NCI-H1417 treated with DMSO at 0.1 percent for 48 hours (cell line): ENCODE results near the gene ZNF296.

ENCODE experiments used
- DNase-seq: peaks from one replicate; lab custom pipeline; 2025; lab: John Stamatoyannopoulos, UW

Gene ZNF296

GRCh38 chr19:45103156-45103507 lies 26.9 kb upstream of the ZNF296 start:
- no peak for DNase-seq

GRCh38 chr19:45102481-45102880 lies 26.2 kb upstream of the ZNF296 start:
- no peak for DNase-seq

DNA sequence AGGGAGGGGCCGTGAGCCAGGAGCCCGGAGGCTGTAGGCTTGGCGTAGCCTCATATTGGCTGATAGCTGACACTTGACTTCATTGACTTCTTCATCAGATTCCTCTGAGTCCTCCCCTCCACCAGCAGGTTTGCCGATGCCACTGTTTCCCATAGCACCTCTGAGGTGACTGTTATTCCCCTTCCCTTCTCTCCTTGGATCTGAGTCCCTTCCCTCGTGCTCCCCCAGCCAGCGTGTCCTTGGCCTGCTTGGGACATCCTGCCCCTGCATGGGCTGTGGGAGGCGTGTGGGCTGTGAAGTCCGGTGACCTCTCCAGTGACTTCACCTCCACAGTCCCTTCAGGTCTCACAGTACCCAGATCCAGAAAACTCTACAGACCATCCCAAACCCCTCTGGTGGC lies 25.5 kb upstream of the ZNF296 start:
- no peak for DNase-seq

GRCh38 chr19:45100846-45101252 lies 24.6 kb upstream of the ZNF296 start:
- DNase-seq, result no peak

DNA sequence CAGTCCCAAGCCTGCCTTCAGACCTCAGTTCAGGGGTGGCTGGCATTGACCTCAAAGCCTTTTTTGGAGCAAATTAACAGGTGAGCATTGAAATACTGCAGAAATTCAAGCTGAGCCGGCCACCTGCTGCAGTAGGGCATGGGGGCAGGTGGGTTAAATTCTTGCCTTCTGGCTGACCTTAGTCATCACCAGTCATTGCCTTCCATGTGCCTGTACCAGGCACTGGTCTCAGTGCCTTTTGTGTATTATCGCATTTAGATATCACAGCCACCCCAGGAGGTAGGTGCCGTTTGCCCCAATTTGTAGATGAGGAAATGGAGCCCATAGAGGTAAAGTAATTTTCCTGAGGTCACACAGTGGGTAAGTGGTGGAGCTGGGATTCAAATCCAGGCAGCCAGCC lies 23.9 kb upstream of the ZNF296 start:
- DNase-seq, result no peak

DNA sequence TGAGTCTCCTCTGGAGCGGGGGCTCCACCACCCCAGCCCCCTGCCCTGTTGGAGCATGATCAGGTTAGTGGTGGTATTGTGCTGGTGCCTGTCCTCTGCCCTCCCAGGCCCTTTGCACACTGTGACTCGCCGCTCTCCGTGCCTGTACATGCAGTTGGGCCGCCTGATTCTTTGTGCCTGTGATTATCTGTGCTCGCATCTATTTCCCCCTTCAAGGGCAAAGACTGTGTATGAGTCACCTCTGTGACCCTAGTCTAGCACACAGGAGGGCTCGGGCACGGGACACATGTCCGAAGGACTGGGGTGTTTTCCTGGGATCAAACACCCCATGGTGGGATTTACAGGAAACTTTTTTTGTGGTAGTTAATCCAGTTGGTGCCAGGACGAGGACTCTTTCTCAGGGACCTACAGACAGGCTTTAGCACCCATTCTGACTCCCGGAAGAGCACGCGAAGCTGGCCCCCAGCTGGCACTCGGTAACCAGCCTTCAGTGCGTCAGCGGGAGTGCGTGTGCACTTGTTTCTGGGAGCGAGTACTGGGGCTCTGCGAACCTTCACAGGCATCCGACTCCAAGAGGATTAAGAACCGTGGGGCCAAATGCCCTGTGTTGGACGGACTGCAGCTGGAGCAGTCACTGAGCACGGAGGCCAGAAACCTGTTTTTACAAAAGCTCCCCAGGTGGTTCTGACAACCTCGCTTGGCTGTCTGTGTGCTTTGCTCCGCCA lies 23.4 kb upstream of the ZNF296 start:
- no peak for DNase-seq

- DNase-seq, result no peak
Observed at GRCh38 chr19:45098521-45099466, 22.5 kb upstream of the ZNF296 start.

GRCh38 chr19:45097776-45098520 lies 21.7 kb upstream of the ZNF296 start:
- DNase-seq, result no peak

DNA sequence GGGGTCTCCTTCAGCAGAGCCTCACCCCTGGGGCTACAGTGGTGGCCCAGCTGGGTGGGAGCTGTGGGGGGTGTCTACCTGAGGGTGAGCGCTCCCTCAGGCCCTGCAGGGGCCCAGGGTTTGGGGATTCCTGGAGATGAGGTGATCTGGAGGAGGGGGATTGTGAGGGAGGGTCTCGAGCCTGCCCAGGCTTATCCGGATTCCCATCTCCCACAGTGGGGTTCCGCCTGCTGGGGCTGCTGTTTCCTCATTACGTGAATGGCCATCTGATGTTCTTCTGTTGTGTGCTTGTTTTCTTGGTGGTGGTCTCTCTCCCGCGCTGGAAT lies 21.1 kb upstream of the ZNF296 start:
- no peak for DNase-seq

- DNase-seq, result no peak
Observed at GRCh38 chr19:45096700-45097099, 20.4 kb upstream of the ZNF296 start.

DNA sequence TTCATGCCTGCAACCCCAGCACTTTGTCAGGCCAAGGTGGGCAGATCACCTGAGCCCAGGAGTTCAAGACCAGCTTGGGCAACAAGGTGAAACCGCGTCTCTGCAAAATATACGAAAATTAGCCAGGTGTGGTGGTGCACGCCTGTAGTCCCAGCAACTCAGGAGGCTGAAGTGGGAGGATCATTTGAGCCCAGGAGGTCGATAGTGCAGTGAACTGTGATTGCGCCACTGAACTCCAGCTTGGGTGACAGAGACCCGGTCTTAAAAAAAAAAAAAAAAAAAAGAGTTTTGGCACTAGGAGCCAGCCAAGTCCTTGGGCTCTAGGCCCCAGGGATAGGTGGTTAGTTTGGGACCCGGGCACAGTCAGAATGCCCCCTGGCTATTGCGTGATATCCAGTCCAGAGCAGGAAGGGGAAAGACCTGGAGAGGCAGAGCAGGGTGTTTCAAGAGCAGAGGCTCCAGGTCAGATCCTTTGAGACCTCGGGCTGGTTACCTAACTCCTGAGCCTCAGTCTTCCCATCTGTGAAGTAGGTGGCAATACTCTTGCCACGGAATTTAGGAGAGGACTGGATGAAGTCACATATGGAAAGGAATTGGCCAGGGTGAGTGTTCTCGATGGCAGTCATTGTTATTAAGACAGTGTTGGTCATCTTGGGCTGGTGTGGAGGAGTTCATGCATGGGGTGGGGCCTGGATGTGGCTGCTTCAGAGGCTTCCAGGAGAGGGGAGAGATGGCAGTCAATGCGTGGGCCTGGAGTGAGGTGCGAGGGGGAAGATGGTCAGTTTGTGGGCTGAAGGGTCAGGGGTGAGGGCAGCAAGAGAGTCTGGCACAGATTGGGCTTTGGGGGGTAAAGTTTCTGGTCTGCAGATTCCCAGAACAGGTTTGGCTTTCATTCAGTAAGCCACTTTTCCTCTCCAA lies 19.5 kb upstream of the ZNF296 start:
- no peak for DNase-seq

GRCh38 chr19:45094707-45095106 lies 18.4 kb upstream of the ZNF296 start:
- DNase-seq, result no peak

DNA sequence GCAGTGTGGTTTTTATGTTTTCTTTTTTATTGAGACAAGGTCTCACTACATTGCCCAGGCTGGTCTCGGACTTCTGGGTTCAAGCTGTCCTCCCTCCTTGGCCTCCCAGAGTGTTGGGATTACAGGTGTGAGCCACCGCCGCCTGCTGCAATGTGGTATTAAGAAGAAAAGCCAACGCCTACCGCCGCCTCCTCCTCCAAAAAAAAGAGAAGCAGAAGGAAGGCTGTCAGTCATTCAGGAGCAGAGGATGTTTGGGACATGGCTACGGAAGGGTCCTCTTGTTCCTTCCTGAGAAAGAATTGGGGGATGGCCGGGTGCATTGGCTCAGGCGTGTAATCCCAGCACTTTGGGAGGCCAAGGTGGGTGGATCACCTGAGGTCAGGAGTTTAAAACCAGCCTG lies 17.9 kb upstream of the ZNF296 start:
- no peak for DNase-seq

GRCh38 chr19:45092747-45093678 lies 16.7 kb upstream of the ZNF296 start, which contains the start of gene PPP1R37:
Gene PPP1R37, plus strand, starts transcription at chr19:45093179. Its CDS starts 147 bp downstream, at chr19:45093326.
- DNase-seq, result peak; percentile 70

DNA sequence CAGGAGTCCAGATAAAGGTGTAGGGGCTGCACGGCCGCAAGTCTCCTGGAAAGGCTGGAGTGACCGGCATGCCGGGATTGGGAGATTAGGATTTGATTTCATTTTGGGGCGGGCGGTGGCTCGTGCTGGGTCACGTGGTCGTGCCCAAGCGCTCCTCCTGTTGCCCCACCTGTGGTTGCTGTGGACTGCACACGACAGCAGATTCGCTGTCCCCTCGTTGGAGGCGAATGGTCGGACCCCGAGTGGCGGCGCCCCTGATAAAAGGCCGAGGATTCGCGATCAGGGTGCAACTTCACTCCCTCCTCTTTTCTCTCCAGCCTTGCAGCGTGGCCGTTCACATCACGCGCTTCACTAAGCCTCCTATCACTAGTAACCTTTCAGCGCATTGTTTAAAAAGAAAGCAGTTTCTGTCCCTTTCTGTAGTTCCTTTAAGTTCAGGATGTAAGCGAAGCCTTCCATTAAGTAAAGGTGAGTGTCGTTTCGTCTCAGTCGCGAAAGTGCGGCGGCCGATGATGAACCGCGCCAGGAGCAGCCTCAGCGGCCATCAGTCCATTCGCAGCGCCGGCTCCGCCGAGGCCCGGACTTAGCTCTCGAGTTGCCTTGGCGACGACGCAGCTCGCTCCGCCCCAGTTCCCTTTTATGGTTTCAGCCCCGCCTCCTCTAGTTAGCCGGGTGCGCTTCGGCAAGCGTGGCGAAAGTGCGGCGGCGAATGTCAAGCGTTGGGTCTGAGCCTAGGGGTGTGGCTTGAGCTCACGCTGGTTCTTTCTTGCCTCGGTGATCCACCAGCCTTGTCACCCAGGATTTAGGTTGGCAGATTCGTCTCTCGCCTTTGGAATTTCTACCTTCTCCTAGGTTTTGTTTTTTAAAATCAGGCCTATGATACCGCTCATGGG lies 15.0 kb upstream of the ZNF296 start:
- peak; percentile 94 for DNase-seq

DNA sequence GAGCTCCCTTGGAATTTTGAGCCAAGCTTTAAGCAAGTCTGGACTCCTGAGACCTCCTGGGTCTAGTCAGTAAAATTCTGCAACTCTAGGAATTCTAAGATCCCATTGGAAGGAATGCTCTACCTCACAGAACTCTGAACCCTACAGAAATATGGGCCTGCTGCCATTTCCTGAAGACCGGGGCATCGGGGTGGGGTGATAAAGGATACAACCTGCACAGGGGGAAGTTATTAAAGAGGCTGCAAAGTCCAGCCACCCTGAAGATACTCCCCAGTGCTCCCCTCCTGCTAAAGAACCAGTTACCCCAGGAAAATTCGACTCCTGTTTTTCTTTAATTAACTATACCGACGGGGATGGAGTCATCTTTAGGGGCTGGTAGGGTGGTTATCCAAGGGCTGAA lies 14.3 kb upstream of the ZNF296 start:
- no peak for DNase-seq

GRCh38 chr19:45090034-45090433 lies 13.8 kb upstream of the ZNF296 start:
- DNase-seq, result no peak

DNA sequence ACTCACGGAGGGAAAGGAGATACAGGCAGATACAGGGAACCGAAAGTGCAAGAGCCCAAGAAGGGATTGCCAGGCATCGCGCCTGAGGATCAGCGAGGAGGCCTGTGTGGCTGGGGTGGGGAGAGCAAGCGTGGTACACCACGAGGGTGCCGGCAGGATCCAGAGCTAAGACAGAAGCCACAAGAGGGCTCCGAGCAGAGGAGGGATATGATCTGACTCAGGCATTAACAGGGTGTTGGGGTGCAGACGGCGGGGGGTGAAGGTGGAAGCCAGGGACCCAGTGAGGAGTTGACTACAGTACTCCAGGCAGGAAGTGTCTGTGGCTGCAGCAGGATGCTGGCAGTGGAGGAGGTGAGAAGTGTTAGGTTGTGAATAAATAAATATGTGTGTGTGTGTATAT lies 11.3 kb upstream of the ZNF296 start:
- DNase-seq, result no peak

DNA sequence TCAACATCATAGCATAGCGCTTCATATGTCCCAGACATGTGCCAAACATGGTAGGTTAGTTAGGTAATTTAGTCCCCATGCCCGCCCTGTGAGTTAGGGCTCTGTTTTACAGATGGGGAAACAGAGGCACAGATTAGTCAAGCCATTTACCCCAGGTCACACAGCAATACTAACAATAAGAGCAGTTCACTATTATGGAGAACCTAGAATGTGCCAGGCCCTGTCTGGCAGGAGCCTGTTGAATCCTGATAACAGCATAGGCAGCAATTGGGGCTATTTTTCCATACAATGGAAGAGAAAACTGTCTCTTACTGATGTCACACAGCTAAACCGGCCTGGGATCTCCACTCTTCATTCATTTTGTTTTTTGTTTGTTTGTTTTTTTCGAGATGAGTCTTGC lies 10.2 kb upstream of the ZNF296 start:
- no peak for DNase-seq
